K562 (cell line): ENCODE results near the gene TIGIT. TPM values are rescaled to one million over a fixed set of nuclear protein-coding genes. Genes with fewer than 3 reads are reported as not detected.

ENCODE experiments used
- ATAC-seq: fragments of 200-7000 bp; cut with Tn5 transposase; 3 replicates; pipeline ENCODE4 v1.9.1; 2020; ENCODE audit warnings: moderate library complexity
- BruUV-seq: library from RNA; stranded (reverse); fragments of 400-500 nt; replicated peaks from 2 replicates; lab custom pipeline; 2021; lab: Mats Ljungman, UMichigan
- CTCF ChIA-PET: fragments of 300-600 bp; formaldehyde crosslinking; extraction: SDS; loops from one replicate; lab custom pipeline; 2021; ENCODE audit warnings: low intra/inter-chr PET ratio; lab: Yijun Ruan, JAX
- POLR2A ChIA-PET: fragments of 300-600, 350-650 bp; sonication (Branson Sonifier 250); formaldehyde crosslinking; extraction: SDS; loops from one replicate; lab custom pipeline; 2021; ENCODE audit warnings: antibody characterized with exemption, inconsistent platforms; lab: Yijun Ruan, JAX
- DNase-seq, 4 experiments: peaks; one replicate each; pipeline versions ENCODE4 v3.0.0 to v3.0.0-alpha.2; 2011 to 2018; ENCODE audit warnings: low spot score in 3 of 4, mixed read lengths in 3 of 4; ENCODE audit errors: extremely low read depth in 1 of 4
- FAIRE-seq: peaks from 2 replicates; lab custom pipeline; 2011; peaks lifted over from hg19 to GRCh38; lab: Jason Lieb, UNC
- H2AFZ ChIP-seq: 2 replicates; pipeline ENCODE4 v1.6.0; 2011; ENCODE audit warnings: low read depth, low read length, control low read depth, inconsistent platforms
- H3K27ac ChIP-seq: fragments of 200-600 bp; 3 replicates; pipeline ENCODE4 v1.8.0; 2011; ENCODE audit warnings: low read depth, mild to moderate bottlenecking, control low read depth, inconsistent platforms, low read length, moderate library complexity, mixed read lengths; ENCODE audit errors: extremely low read depth
- H3K27me3 ChIP-seq, 2 experiments: fragments of 300-600 bp in 1 of 2; 2 replicates in 1 of 2; 3 replicates in 1 of 2; pipeline versions ENCODE4 v1.6.0 to v1.8.0; 2011; ENCODE audit warnings: inconsistent platforms in 2 of 2, low read length in 2 of 2, mild to moderate bottlenecking in 1 of 2, mixed read lengths in 1 of 2, moderate library complexity in 1 of 2; ENCODE audit not compliant: control insufficient read depth in 2 of 2, insufficient read depth in 2 of 2
- H3K36me3 ChIP-seq: fragments of 300-600 bp; 3 replicates; pipeline ENCODE4 v1.8.0; 2011; ENCODE audit warnings: mild to moderate bottlenecking, low read length, inconsistent platforms; ENCODE audit not compliant: control insufficient read depth, insufficient read depth
- H3K4me1 ChIP-seq, 2 experiments: fragments of 200-600 bp in 1 of 2; replicated peaks in 1 of 2; 2 replicates in 1 of 2; 3 replicates in 1 of 2; pipeline versions ENCODE4 v1.5.1 to v1.8.0; 2011; ENCODE audit warnings: inconsistent platforms in 2 of 2, low read length in 2 of 2, mild to moderate bottlenecking in 1 of 2, mixed read lengths in 1 of 2, moderate library complexity in 1 of 2; ENCODE audit not compliant: control insufficient read depth in 2 of 2, insufficient read depth in 2 of 2
- H3K4me2 ChIP-seq: 2 replicates; pipeline ENCODE4 v1.6.1; 2011; ENCODE audit warnings: low read length, control low read depth, inconsistent platforms, mixed read lengths; ENCODE audit not compliant: insufficient read depth
- H3K4me3 ChIP-seq: fragments of 200-600 bp; sonication (generic), shearing (Covaris generic); 2 replicates; pipeline ENCODE4 v1.5.1; 2016; ENCODE audit warnings: control low read depth, inconsistent platforms
- H3K79me2 ChIP-seq: fragments of 200-600 bp; 3 replicates; pipeline ENCODE4 v1.8.0; 2011; ENCODE audit warnings: low read length, inconsistent platforms; ENCODE audit not compliant: control insufficient read depth, insufficient read depth
- H3K9ac ChIP-seq, 2 experiments: 2 replicates each; pipeline versions ENCODE4 v1.6.0 to v1.6.1; 2011; ENCODE audit warnings: low read depth in 2 of 2, low read length in 2 of 2, control low read depth in 1 of 2, inconsistent platforms in 1 of 2, mild to moderate bottlenecking in 1 of 2, mixed read lengths in 1 of 2; ENCODE audit not compliant: insufficient read depth in 1 of 2
- H3K9me1 ChIP-seq: one replicate; pipeline ENCODE4 v1.6.0; 2011; ENCODE audit warnings: inconsistent platforms, mild to moderate bottlenecking, low read length, moderate library complexity; ENCODE audit not compliant: control insufficient read depth, insufficient read depth
- H3K9me3 ChIP-seq: replicated peaks from 2 replicates; pipeline ENCODE4 v1.5.1; 2011; ENCODE audit warnings: low read depth, low read length, inconsistent platforms; ENCODE audit not compliant: control insufficient read depth, insufficient read depth
- H4K20me1 ChIP-seq: replicated peaks from 2 replicates; pipeline ENCODE4 v1.6.1; 2011; ENCODE audit warnings: low read length, inconsistent platforms, mixed read lengths; ENCODE audit not compliant: control insufficient read depth, insufficient read depth
- BRCA1 ChIP-seq, 2 experiments: fragments of 450-650 bp in 1 of 2; sonication (generic) in 1 of 2; formaldehyde crosslinking in 1 of 2; IDR thresholded peaks; 2 replicates each; pipeline versions ENCODE4 v1.5.0 to v1.6.1; 2017 to 2020; ENCODE audit warnings: mild to moderate bottlenecking in 1 of 2, missing genetic modification reagents in 1 of 2
- CREM ChIP-seq: IDR thresholded peaks from 2 replicates; pipeline ENCODE4 v1.6.1; 2014; ENCODE audit warnings: antibody characterized with exemption, low read depth
- E2F8 ChIP-seq: fragments of 450-650 bp; IDR thresholded peaks from 2 replicates; pipeline ENCODE4 v1.7.1; 2018; ENCODE audit warnings: mild to moderate bottlenecking, low read depth; ENCODE audit not compliant: partially characterized antibody
- HMG20B ChIP-seq: fragments of 250-450 bp; sonication (Bioruptor Pico); IDR thresholded peaks from 2 replicates; pipeline ENCODE4 v1.5.0; 2021; ENCODE audit warnings: mild to moderate bottlenecking
- POLR2AphosphoS5 ChIP-seq: IDR thresholded peaks from 2 replicates; pipeline ENCODE4 v1.6.1; 2011; ENCODE audit warnings: mild to moderate bottlenecking, low read depth, low read length, moderate library complexity; ENCODE audit not compliant: control insufficient read depth, insufficient read depth
- SP1 ChIP-seq: sonication (generic); formaldehyde crosslinking; IDR thresholded peaks from 2 replicates; pipeline ENCODE4 v1.8.1; 2022; ENCODE audit warnings: mild to moderate bottlenecking, missing genetic modification reagents
- SPI1 ChIP-seq: IDR thresholded peaks from 2 replicates; pipeline ENCODE4 v1.6.1; 2011; ENCODE audit warnings: low read depth, low read length, control low read depth, borderline replicate concordance
- SREBF2 ChIP-seq: sonication (generic); formaldehyde crosslinking; IDR thresholded peaks from 2 replicates; pipeline ENCODE4 v1.4.0; 2020; ENCODE audit warnings: mild to moderate bottlenecking, missing genetic modification reagents
- UBTF ChIP-seq, 2 experiments: IDR thresholded peaks; 2 replicates each; pipeline ENCODE4 v1.6.1; 2012; ENCODE audit warnings: improper control_type of control experiment in 2 of 2, low read depth in 2 of 2, low read length in 2 of 2, borderline replicate concordance in 1 of 2
- ZC3H11A ChIP-seq: IDR thresholded peaks from 2 replicates; pipeline ENCODE4 v1.6.1; 2012; ENCODE audit warnings: low read depth, low read length, improper control_type of control experiment
- ZNF263 ChIP-seq: sonication (generic); formaldehyde crosslinking; IDR thresholded peaks from 2 replicates; pipeline ENCODE4 v1.8.0; 2022; ENCODE audit warnings: mild to moderate bottlenecking, missing genetic modification reagents, borderline replicate concordance
- ZNF3 ChIP-seq: fragments of 250-450 bp; sonication (Bioruptor Pico); IDR thresholded peaks from 2 replicates; pipeline ENCODE4 v1.5.0; 2021; ENCODE audit warnings: mild to moderate bottlenecking, moderate library complexity
- ZNF668 ChIP-seq: fragments of 250-450 bp; sonication (Bioruptor Pico); IDR thresholded peaks from 2 replicates; pipeline ENCODE4 v1.8.0; 2022; ENCODE audit warnings: mild to moderate bottlenecking, inconsistent platforms
- WGBS: fragments of 100-300 bp; shearing (Covaris generic); methylation state at CpG from one replicate; pipeline ENCODE4 v1.1.6; 2016; ENCODE audit warnings: low coverage, mixed read lengths; ENCODE audit not compliant: insufficient coverage; ENCODE audit errors: missing lambda C conversion rate; 5-methylcytosine and 5-hydroxymethylcytosine counted together
- in situ Hi-C: fragments of 300-500 bp; cut with MboI; formaldehyde crosslinking; loops from 4 replicates; pipeline ENCODE4 v1.15.0; 2018; ENCODE audit warnings: inconsistent platforms, mixed read lengths
- intact Hi-C: fragments of 100-400 bp; cut with micrococcal nuclease; formaldehyde crosslinking; loops from 2 replicates; pipeline ENCODE4 v1.14.2; 2022
- polyA plus RNA-seq, 8 experiments: library from polyadenylated mRNA; depleted of rRNA in 4 of 8; stranded (reverse) in 5 of 8; unstranded in 3 of 8; fragments of >200 nt; fragmentation: Nextera tagmentation in 2 of 8; fragmentation: Illumina TruSeq in 1 of 8; extraction: Ambion mirVana in 2 of 8; extraction: Trizol in 1 of 8; gene quantifications; 2 replicates each; pipeline versions ENCODE4 v1.2.1 to v1.2.3, GENCODE V29; 2011 to 2014; ENCODE audit warnings: inconsistent platforms in 1 of 8, missing spikeins in 1 of 8
- total RNA-seq, 7 experiments: library from RNA; depleted of rRNA in 6 of 7; stranded (reverse); fragments of >200 nt in 6 of 7; fragmentation: Illumina TruSeq in 2 of 7; extraction: Trizol in 2 of 7; gene quantifications; 2 replicates each; pipeline versions ENCODE4 v1.2.1 to v1.2.3, GENCODE V29; 2011 to 2021; ENCODE audit warnings: low replicate concordance in 1 of 7
- TF ChIP-seq, protein P1 (sequence below): fragments of 250-450 bp; sonication (Bioruptor Pico); IDR thresholded peaks from 2 replicates; pipeline ENCODE4 v1.8.0; 2021; ENCODE audit warnings: moderate library complexity, mild to moderate bottlenecking, inconsistent platforms
- TF ChIP-seq, protein P2 (sequence below): fragments of 250-450 bp; sonication (Bioruptor Pico); IDR thresholded peaks from 2 replicates; pipeline ENCODE4 v1.8.0; 2021; ENCODE audit warnings: mild to moderate bottlenecking, moderate library complexity

The TIGIT gene
- total and polyA plus RNA-seq, 9 of the 15 experiments (the other 6 are each of a cell fraction or from before 2014, with no cell fraction given), result 0.11 TPM; not detected in 8

GRCh38 chr3:114332342-114333179 is 38.7 kb downstream of the TIGIT start:
- FAIRE-seq (no peak), DNase-seq (no peak), ATAC-seq (no peak)
- ChIA-PET POLR2A (no interaction called here), CTCF (no interaction called here)
- H3K9ac ChIP-seq, result no peak overlapping the region
- no peaks in the 10 kb centered on the region for H3K36me3 ChIP-seq
- intact Hi-C loops (no loop called here), in situ Hi-C loops (no loop called here)
- H3K4me2 ChIP-seq, result no peak overlapping the region
- H3K79me2 ChIP-seq, result no peaks in the 10 kb centered on the region
- H3K9me1 ChIP-seq, result no peaks in the 10 kb centered on the region
- 0% methylated on average over 5 of the region's 5 CpGs for WGBS
- no peaks in the 10 kb centered on the region for H4K20me1 ChIP-seq
- no peaks in the 10 kb centered on the region for H3K4me1 ChIP-seq
- no peak overlapping the region for H2AFZ ChIP-seq
- no TSS peak for BruUV-seq
- H3K27me3 ChIP-seq, result no peaks in the 10 kb centered on the region
- H3K4me3 ChIP-seq, result no peak overlapping the region
- H3K9me3 ChIP-seq, result no peaks in the 10 kb centered on the region
- H3K27ac ChIP-seq, result no peak overlapping the region
- no peak for TF ChIP-seq UBTF (IDR thresholded peaks at IDR 0.05; ENCODE audit: borderline replicate concordance in 1 of 2, low read depth in 2 of 2, low read length in 2 of 2)
- TF ChIP-seq, protein P1, sequence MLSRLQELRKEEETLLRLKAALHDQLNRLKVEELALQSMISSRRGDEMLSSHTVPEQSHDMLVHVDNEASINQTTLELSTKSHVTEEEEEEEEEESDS, result no peak
- TF ChIP-seq SP1, result no peak
- no peak for TF ChIP-seq E2F8
- TF ChIP-seq SREBF2 (CRISPR knock-in tag), result no peak
- TF ChIP-seq HMG20B (CRISPR knock-in tag), result no peak
- no peak for TF ChIP-seq ZC3H11A
- no peak for TF ChIP-seq ZNF263
- no peak for TF ChIP-seq ZNF3 (CRISPR knock-in tag)
- TF ChIP-seq, protein P2, sequence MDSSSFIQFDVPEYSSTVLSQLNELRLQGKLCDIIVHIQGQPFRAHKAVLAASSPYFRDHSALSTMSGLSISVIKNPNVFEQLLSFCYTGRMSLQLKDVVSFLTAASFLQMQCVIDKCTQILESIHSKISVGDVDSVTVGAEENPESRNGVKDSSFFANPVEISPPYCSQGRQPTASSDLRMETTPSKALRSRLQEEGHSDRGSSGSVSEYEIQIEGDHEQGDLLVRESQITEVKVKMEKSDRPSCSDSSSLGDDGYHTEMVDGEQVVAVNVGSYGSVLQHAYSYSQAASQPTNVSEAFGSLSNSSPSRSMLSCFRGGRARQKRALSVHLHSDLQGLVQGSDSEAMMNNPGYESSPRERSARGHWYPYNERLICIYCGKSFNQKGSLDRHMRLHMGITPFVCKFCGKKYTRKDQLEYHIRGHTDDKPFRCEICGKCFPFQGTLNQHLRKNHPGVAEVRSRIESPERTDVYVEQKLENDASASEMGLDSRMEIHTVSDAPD (CRISPR knock-in tag), result no peak
- no peak for TF ChIP-seq SPI1
- no peak for TF ChIP-seq POLR2AphosphoS5
- no peak for TF ChIP-seq CREM
- TF ChIP-seq ZNF668 (CRISPR knock-in tag), result no peak
- TF ChIP-seq BRCA1 (IDR thresholded peaks at IDR 0.05), result no peak
- no peak for TF ChIP-seq BRCA1 (CRISPR knock-in tag; IDR thresholded peaks at IDR 0.05)
